GM12878 (cell line): ENCODE measurements around the gene KIDINS220. TPM values are rescaled to one million over a fixed set of nuclear protein-coding genes. Genes with fewer than 3 reads are reported as not detected.

Source experiments
- BHLHE40 ChIP-seq, 2 experiments: fragments of 450-650 bp in 1 of 2; IDR thresholded peaks; 2 replicates each; pipeline ENCODE4 v1.6.1; 2011 to 2017; ENCODE audit warnings: low read depth in 2 of 2, borderline replicate concordance in 1 of 2, improper control_type of control experiment in 1 of 2, low read length in 1 of 2, mild to moderate bottlenecking in 1 of 2
- CBFB ChIP-seq: IDR thresholded peaks from 2 replicates; pipeline ENCODE4 v1.6.1; 2016; ENCODE audit warnings: antibody characterized with exemption, low read depth
- GATAD2B ChIP-seq: fragments of 450-650 bp; conservative IDR thresholded peaks from 2 replicates; pipeline ENCODE4 v1.6.1; 2017; ENCODE audit warnings: low read depth, mild to moderate bottlenecking, moderate library complexity
- HCFC1 ChIP-seq: fragments of 150-350 bp; IDR thresholded peaks from 2 replicates; pipeline ENCODE4 v1.6.1; 2014; ENCODE audit warnings: low read length
- JUNB ChIP-seq: IDR thresholded peaks from 2 replicates; pipeline ENCODE4 v1.6.1; 2016; ENCODE audit warnings: antibody characterized with exemption, mild to moderate bottlenecking
- LARP7 ChIP-seq: fragments of 450-650 bp; IDR thresholded peaks from 2 replicates; pipeline ENCODE4 v1.6.1; 2017; ENCODE audit warnings: mild to moderate bottlenecking
- MTA3 ChIP-seq: IDR thresholded peaks from 2 replicates; pipeline ENCODE4 v1.6.1; 2012; ENCODE audit warnings: low read length, inconsistent platforms, borderline replicate concordance
- NFYA ChIP-seq: IDR thresholded peaks from 2 replicates; pipeline ENCODE4 v1.6.1; 2011; ENCODE audit warnings: low read depth, mild to moderate bottlenecking, low read length, improper control_type of control experiment, borderline replicate concordance
- NFYB ChIP-seq: IDR thresholded peaks from 2 replicates; pipeline ENCODE4 v1.6.1; 2011; ENCODE audit warnings: low read depth, mild to moderate bottlenecking, low read length, improper control_type of control experiment, moderate library complexity; ENCODE audit not compliant: insufficient read depth
- POLR2AphosphoS5 ChIP-seq: IDR thresholded peaks from 2 replicates; pipeline ENCODE4 v1.6.1; 2011; ENCODE audit warnings: mild to moderate bottlenecking, low read length, inconsistent platforms
- RAD21 ChIP-seq: IDR thresholded peaks from 2 replicates; pipeline ENCODE4 v1.6.1; 2011; ENCODE audit warnings: mild to moderate bottlenecking, low read depth, low read length, moderate library complexity; ENCODE audit not compliant: insufficient read depth
- SPI1 ChIP-seq: IDR thresholded peaks from 2 replicates; pipeline ENCODE4 v1.6.1; 2011; ENCODE audit warnings: low read depth, mild to moderate bottlenecking, low read length, moderate library complexity, borderline replicate concordance; ENCODE audit not compliant: insufficient read depth
- SUPT20H ChIP-seq: IDR thresholded peaks from 2 replicates; pipeline ENCODE4 v1.6.1; 2011; ENCODE audit warnings: low read depth, mild to moderate bottlenecking, low read length, moderate library complexity, borderline replicate concordance; ENCODE audit not compliant: control insufficient read depth
- SUZ12 ChIP-seq: fragments of 200-600 bp; sonication (generic); IDR thresholded peaks from one replicate; pipeline ENCODE4 v1.6.1; 2018; ENCODE audit warnings: antibody characterized with exemption, mild to moderate bottlenecking; ENCODE audit not compliant: unreplicated experiment
- TAF1 ChIP-seq: IDR thresholded peaks from 2 replicates; pipeline ENCODE4 v1.6.1; 2011; ENCODE audit warnings: mild to moderate bottlenecking, low read depth, low read length, borderline replicate concordance
- ZNF217 ChIP-seq: fragments of 450-650 bp; IDR thresholded peaks from 2 replicates; pipeline ENCODE4 v1.6.1; 2017; ENCODE audit warnings: antibody characterized with exemption, mild to moderate bottlenecking
- ZNF274 ChIP-seq: IDR thresholded peaks from one replicate; pipeline ENCODE4 v1.8.0; 2011; ENCODE audit not compliant: insufficient read length, insufficient read depth
- ZNF384 ChIP-seq: IDR thresholded peaks from 2 replicates; pipeline ENCODE4 v1.6.1; 2012; ENCODE audit warnings: low read depth, mild to moderate bottlenecking, low read length, improper control_type of control experiment, borderline replicate concordance
- polyA plus RNA-seq, 11 experiments: library from polyadenylated mRNA; depleted of rRNA in 4 of 11; unstranded in 6 of 11; stranded (reverse) in 5 of 11; fragments of >200 nt; fragmentation: Nextera tagmentation in 4 of 11; fragmentation: Illumina TruSeq in 1 of 11; extraction: Ambion mirVana in 4 of 11; extraction: Trizol in 1 of 11; gene quantifications; 1 replicate in 1 of 11; 2 replicates in 10 of 11; pipeline versions ENCODE4 v1.2.1 to v1.2.3, GENCODE V29; 2011 to 2016; ENCODE audit warnings: inconsistent platforms in 2 of 11, missing spikeins in 2 of 11, low read depth in 1 of 11
- total RNA-seq, 4 experiments: library from RNA; depleted of rRNA in 3 of 4; stranded (reverse); fragments of >200 nt in 3 of 4; fragmentation: Illumina TruSeq in 1 of 4; extraction: Trizol in 1 of 4; gene quantifications; 2 replicates each; pipeline versions ENCODE4 v1.2.1 to v1.2.3, GENCODE V29; 2013 to 2021
- TF ChIP-seq, protein P1 (sequence below), 3 experiments: IDR thresholded peaks in 2 of 3; conservative IDR thresholded peaks in 1 of 3; 2 replicates each; pipeline ENCODE4 v1.5.1; 2011; ENCODE audit warnings: low read depth in 3 of 3, low read length in 3 of 3, mild to moderate bottlenecking in 3 of 3, control low read depth in 2 of 3, moderate library complexity in 2 of 3, inconsistent platforms in 1 of 3, mixed read lengths in 1 of 3; ENCODE audit not compliant: control insufficient read depth in 2 of 3, insufficient read depth in 1 of 3; ENCODE audit errors: extremely low read depth in 1 of 3
- TF ChIP-seq, protein P2 (sequence below): IDR thresholded peaks from 2 replicates; pipeline ENCODE4 v1.6.1; 2011; ENCODE audit warnings: low read depth, mild to moderate bottlenecking, low read length, moderate library complexity, borderline replicate concordance; ENCODE audit errors: extremely low read depth
- TF ChIP-seq, protein P3 (sequence below): fragments of 150-350 bp; IDR thresholded peaks from 2 replicates; pipeline ENCODE4 v1.6.1; 2016; ENCODE audit warnings: low read depth, low read length
- TF ChIP-seq, protein P4 (sequence below): fragments of 150-350 bp; IDR thresholded peaks from 2 replicates; pipeline ENCODE4 v1.6.1; 2014; ENCODE audit warnings: mild to moderate bottlenecking, low read depth, low read length

The KIDINS220 gene
- total and polyA plus RNA-seq, 10 of the 15 experiments (the other 5 are each of a cell fraction or from before 2014, with no cell fraction given), result 6.0 to 31.2 (median 16.0) TPM

DNA sequence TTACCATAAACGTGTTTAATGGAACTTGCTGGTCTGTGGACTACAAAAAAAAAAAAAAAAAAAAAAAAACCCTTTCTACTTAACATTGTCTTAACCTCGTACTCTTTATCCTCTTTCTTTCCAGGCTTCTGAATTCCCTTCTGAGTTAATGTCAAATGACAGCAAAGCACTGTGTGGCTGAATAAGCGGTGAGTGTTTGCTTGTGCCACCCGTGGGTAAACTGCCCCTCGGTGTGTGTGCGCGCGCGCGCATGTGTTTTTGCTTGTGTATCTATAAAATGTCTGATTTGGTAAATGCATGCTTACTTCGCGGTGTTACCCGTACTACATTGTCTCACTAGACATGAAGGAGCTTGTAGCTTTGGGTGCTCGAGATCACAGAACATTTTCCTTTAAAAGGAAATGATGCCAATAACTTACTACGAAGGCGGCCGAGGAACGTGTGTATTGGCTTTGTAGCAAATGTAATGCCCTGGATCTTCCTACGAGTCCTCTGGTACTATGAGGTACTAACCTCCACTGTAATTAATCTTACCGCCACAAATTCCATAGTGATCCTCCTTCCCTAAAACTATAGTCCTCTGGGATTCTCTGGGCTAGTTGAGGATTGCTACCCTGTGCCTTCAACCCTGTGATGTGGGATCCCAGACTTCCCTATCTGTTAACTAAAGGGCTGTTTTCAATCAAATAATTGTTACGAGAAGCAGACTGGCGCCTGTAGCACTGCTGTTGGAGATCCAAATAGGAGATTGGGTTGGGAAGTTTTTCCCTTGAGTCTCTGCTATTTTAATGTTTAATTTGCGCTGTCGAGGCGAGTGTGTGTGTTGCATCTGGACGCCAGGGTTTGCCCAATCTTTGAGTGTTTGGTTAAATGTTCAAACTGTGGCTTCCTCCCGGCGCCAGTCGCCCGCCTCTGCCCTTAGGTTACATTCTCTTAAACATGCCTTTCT is 154.4 kb downstream of the KIDINS220 start (continued):
- TF ChIP-seq TAF1 (no peak), BHLHE40 (IDR thresholded peaks at IDR 0.05; ENCODE audit: borderline replicate concordance in 1 of 2, low read depth in 2 of 2, low read length in 1 of 2) (no peak), ZNF274 (no peak), SPI1 (no peak), CBFB (no peak), RAD21 (no peak), ZNF217 (no peak), POLR2AphosphoS5 (peak; percentile 44), SUPT20H (no peak), GATAD2B (no peak), JUNB (no peak), NFYB (no peak), NFYA (no peak), ZNF384 (no peak), LARP7 (no peak; the same call in 1 of the 2 replicates), HCFC1 (no peak), SUZ12 (no peak), MTA3 (no peak)
- TF ChIP-seq, protein P1, sequence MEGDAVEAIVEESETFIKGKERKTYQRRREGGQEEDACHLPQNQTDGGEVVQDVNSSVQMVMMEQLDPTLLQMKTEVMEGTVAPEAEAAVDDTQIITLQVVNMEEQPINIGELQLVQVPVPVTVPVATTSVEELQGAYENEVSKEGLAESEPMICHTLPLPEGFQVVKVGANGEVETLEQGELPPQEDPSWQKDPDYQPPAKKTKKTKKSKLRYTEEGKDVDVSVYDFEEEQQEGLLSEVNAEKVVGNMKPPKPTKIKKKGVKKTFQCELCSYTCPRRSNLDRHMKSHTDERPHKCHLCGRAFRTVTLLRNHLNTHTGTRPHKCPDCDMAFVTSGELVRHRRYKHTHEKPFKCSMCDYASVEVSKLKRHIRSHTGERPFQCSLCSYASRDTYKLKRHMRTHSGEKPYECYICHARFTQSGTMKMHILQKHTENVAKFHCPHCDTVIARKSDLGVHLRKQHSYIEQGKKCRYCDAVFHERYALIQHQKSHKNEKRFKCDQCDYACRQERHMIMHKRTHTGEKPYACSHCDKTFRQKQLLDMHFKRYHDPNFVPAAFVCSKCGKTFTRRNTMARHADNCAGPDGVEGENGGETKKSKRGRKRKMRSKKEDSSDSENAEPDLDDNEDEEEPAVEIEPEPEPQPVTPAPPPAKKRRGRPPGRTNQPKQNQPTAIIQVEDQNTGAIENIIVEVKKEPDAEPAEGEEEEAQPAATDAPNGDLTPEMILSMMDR (IDR thresholded peaks at IDR 0.05 in 2 of 3, conservative IDR thresholded peaks at IDR 0.05 in 1 of 3; ENCODE audit: control insufficient read depth in 2 of 3, extremely low read depth in 1 of 3, insufficient read depth in 1 of 3, low read depth in 3 of 3, low read length in 3 of 3), result no peak
- TF ChIP-seq, protein P2, sequence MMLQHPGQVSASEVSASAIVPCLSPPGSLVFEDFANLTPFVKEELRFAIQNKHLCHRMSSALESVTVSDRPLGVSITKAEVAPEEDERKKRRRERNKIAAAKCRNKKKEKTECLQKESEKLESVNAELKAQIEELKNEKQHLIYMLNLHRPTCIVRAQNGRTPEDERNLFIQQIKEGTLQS, result no peak
- TF ChIP-seq, protein P3, sequence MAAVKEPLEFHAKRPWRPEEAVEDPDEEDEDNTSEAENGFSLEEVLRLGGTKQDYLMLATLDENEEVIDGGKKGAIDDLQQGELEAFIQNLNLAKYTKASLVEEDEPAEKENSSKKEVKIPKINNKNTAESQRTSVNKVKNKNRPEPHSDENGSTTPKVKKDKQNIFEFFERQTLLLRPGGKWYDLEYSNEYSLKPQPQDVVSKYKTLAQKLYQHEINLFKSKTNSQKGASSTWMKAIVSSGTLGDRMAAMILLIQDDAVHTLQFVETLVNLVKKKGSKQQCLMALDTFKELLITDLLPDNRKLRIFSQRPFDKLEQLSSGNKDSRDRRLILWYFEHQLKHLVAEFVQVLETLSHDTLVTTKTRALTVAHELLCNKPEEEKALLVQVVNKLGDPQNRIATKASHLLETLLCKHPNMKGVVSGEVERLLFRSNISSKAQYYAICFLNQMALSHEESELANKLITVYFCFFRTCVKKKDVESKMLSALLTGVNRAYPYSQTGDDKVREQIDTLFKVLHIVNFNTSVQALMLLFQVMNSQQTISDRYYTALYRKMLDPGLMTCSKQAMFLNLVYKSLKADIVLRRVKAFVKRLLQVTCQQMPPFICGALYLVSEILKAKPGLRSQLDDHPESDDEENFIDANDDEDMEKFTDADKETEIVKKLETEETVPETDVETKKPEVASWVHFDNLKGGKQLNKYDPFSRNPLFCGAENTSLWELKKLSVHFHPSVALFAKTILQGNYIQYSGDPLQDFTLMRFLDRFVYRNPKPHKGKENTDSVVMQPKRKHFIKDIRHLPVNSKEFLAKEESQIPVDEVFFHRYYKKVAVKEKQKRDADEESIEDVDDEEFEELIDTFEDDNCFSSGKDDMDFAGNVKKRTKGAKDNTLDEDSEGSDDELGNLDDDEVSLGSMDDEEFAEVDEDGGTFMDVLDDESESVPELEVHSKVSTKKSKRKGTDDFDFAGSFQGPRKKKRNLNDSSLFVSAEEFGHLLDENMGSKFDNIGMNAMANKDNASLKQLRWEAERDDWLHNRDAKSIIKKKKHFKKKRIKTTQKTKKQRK, result no peak
- TF ChIP-seq, protein P4, sequence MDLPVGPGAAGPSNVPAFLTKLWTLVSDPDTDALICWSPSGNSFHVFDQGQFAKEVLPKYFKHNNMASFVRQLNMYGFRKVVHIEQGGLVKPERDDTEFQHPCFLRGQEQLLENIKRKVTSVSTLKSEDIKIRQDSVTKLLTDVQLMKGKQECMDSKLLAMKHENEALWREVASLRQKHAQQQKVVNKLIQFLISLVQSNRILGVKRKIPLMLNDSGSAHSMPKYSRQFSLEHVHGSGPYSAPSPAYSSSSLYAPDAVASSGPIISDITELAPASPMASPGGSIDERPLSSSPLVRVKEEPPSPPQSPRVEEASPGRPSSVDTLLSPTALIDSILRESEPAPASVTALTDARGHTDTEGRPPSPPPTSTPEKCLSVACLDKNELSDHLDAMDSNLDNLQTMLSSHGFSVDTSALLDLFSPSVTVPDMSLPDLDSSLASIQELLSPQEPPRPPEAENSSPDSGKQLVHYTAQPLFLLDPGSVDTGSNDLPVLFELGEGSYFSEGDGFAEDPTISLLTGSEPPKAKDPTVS, result no peak
